HepG2 (cell line): ENCODE measurements around the gene ARL11. TPM values are rescaled to one million over a fixed set of nuclear protein-coding genes. Genes with fewer than 3 reads are reported as not detected.
"Not testable (repeated sequence)": the region's sequence is repeated elsewhere in the genome, so short reads cannot be mapped to it uniquely, and the experiment has no call there.

ENCODE experiments used
- ATAC-seq: fragments of 200-7000 bp; cut with Tn5 transposase; 3 replicates; pipeline ENCODE4 v1.9.1; 2020; ENCODE audit warnings: mild to moderate bottlenecking, moderate library complexity
- BruUV-seq: library from RNA; stranded (reverse); fragments of 400-500 nt; replicated peaks from 2 replicates; lab custom pipeline; 2021; lab: Mats Ljungman, UMichigan
- CTCF ChIA-PET: fragments of 300-600 bp; formaldehyde crosslinking; extraction: SDS; loops from one replicate; lab custom pipeline; 2021; ENCODE audit warnings: low total read pairs, inconsistent platforms, low intra/inter-chr PET ratio; lab: Yijun Ruan, JAX
- POLR2A ChIA-PET: fragments of 350-600 bp; sonication (Branson Sonifier 250); formaldehyde crosslinking; loops from one replicate; lab custom pipeline; 2020; ENCODE audit warnings: antibody characterized with exemption, inconsistent platforms; lab: Yijun Ruan, JAX
- DNase-seq: peaks from one replicate; pipeline ENCODE4 v3.0.0-alpha.2; 2015; ENCODE audit warnings: low spot score
- FAIRE-seq: peaks from 3 replicates; lab custom pipeline; 2011; peaks lifted over from hg19 to GRCh38; lab: Jason Lieb, UNC
- H2AFZ ChIP-seq: one replicate; pipeline ENCODE4 v1.6.1; 2011; ENCODE audit warnings: low read length, inconsistent platforms
- H3K27ac ChIP-seq: fragments of 300-600 bp; 3 replicates; pipeline ENCODE4 v1.8.0; 2011; ENCODE audit warnings: mixed run types, mild to moderate bottlenecking, mixed read lengths, low read length, inconsistent platforms; ENCODE audit not compliant: insufficient read depth; ENCODE audit errors: extremely low read length
- H3K27me3 ChIP-seq, 2 experiments: fragments of 200-600 bp in 1 of 2; 2 replicates in 1 of 2; 3 replicates in 1 of 2; pipeline versions ENCODE4 v1.6.0 to v1.8.0; 2011; ENCODE audit warnings: low read length in 2 of 2, mild to moderate bottlenecking in 2 of 2, moderate library complexity in 2 of 2, inconsistent platforms in 1 of 2; ENCODE audit not compliant: insufficient read depth in 2 of 2, control insufficient read depth in 1 of 2
- H3K36me3 ChIP-seq, 2 experiments: fragments of 200-600 bp in 1 of 2; replicated peaks in 1 of 2; 2 replicates in 1 of 2; 3 replicates in 1 of 2; pipeline versions ENCODE4 v1.5.1 to v1.8.0; 2011; ENCODE audit warnings: low read length in 2 of 2, inconsistent platforms in 1 of 2; ENCODE audit not compliant: insufficient read depth in 2 of 2, control insufficient read depth in 1 of 2
- H3K4me1 ChIP-seq: 2 replicates; pipeline ENCODE4 v1.5.1; 2012; ENCODE audit warnings: low read length, inconsistent platforms; ENCODE audit not compliant: insufficient read depth
- H3K4me2 ChIP-seq: 2 replicates; pipeline ENCODE4 v1.6.0; 2011; ENCODE audit warnings: low read depth, low read length, inconsistent platforms
- H3K4me3 ChIP-seq, 3 experiments: fragments of 200-600 bp in 1 of 3; sonication (generic), shearing (Covaris generic) in 1 of 3; replicated peaks in 1 of 3; 2 replicates each; pipeline ENCODE4 v1.5.1; 2011 to 2016; ENCODE audit warnings: low read length in 3 of 3, inconsistent platforms in 2 of 3, low read depth in 2 of 3, mild to moderate bottlenecking in 2 of 3, control low read depth in 1 of 3, mixed read lengths in 1 of 3; ENCODE audit not compliant: insufficient read depth in 1 of 3
- H3K79me2 ChIP-seq: one replicate; pipeline ENCODE4 v1.6.1; 2011; ENCODE audit warnings: low read length, inconsistent platforms; ENCODE audit not compliant: insufficient read depth
- H3K9ac ChIP-seq: 2 replicates; pipeline ENCODE4 v1.6.0; 2011; ENCODE audit warnings: mild to moderate bottlenecking, low read depth, low read length, inconsistent platforms; ENCODE audit not compliant: insufficient read depth
- H3K9me3 ChIP-seq: 2 replicates; pipeline ENCODE4 v1.5.1; 2012; ENCODE audit warnings: mild to moderate bottlenecking, low read length
- H4K20me1 ChIP-seq: 2 replicates; pipeline ENCODE4 v1.6.0; 2011; ENCODE audit warnings: inconsistent platforms, mild to moderate bottlenecking, low read length, moderate library complexity; ENCODE audit not compliant: insufficient read depth
- GMEB2 ChIP-seq: IDR thresholded peaks from 2 replicates; pipeline ENCODE4 v1.6.1; 2016; ENCODE audit warnings: missing biosample characterization, missing genetic modification reagents, low read depth
- SIN3B ChIP-seq: fragments of 150-350 bp; IDR thresholded peaks from 2 replicates; pipeline ENCODE4 v1.6.1; 2014; ENCODE audit warnings: low read length
- SMAD1 ChIP-seq: sonication (generic); formaldehyde crosslinking; IDR thresholded peaks from 2 replicates; pipeline ENCODE4 v1.4.0; 2020; ENCODE audit warnings: missing genetic modification reagents, low read depth, mild to moderate bottlenecking, borderline replicate concordance
- TCF7 ChIP-seq: sonication (generic); IDR thresholded peaks from 2 replicates; pipeline ENCODE4 v1.6.1; 2016; ENCODE audit warnings: antibody characterized with exemption, low read depth
- ZNF235 ChIP-seq: sonication (generic); formaldehyde crosslinking; IDR thresholded peaks from 2 replicates; pipeline ENCODE4 v1.8.1; 2023; ENCODE audit warnings: mild to moderate bottlenecking, missing genetic modification reagents, borderline replicate concordance
- ZNF281 ChIP-seq: sonication (generic); formaldehyde crosslinking; IDR thresholded peaks from 2 replicates; pipeline ENCODE4 v1.4.0; 2020; ENCODE audit warnings: missing genetic modification reagents, borderline replicate concordance
- ZNF766 ChIP-seq: sonication (generic); formaldehyde crosslinking; IDR thresholded peaks from 2 replicates; pipeline ENCODE4 v1.5.0; 2020; ENCODE audit warnings: missing genetic modification reagents, borderline replicate concordance
- ZXDC ChIP-seq: sonication (generic); formaldehyde crosslinking; IDR thresholded peaks from 2 replicates; pipeline ENCODE4 v1.5.0; 2020; ENCODE audit warnings: mild to moderate bottlenecking, missing genetic modification reagents
- WGBS: methylation state at CpG from one replicate; pipeline ENCODE4 v1.1.6; 2017; ENCODE audit warnings: low lambda C conversion rate; 5-methylcytosine and 5-hydroxymethylcytosine counted together
- in situ Hi-C: cut with HindIII; loops from 2 replicates; pipeline ENCODE4 v1.10.0; 2017; ENCODE audit warnings: low pct_unique_long_range_greater_than_20kb; ENCODE audit not compliant: extremely low pct_ligation_motif_present
- intact Hi-C: fragments of 100-400 bp; cut with micrococcal nuclease; formaldehyde crosslinking; loops from one replicate; pipeline ENCODE4 v1.10.0; 2022; ENCODE audit not compliant: unreplicated experiment
- polyA plus RNA-seq, 8 experiments: library from polyadenylated mRNA; depleted of rRNA in 3 of 8; stranded (reverse) in 7 of 8; unstranded in 1 of 8; fragments of >200 nt; fragmentation: Illumina TruSeq in 4 of 8; extraction: Trizol in 4 of 8; gene quantifications; 2 replicates each; pipeline versions ENCODE4 v1.2.1 to v1.2.3, GENCODE V29; 2011 to 2016; ENCODE audit warnings: low read depth in 4 of 8, missing spikeins in 1 of 8, mixed read lengths in 1 of 8; ENCODE audit not compliant: insufficient read depth in 1 of 8
- total RNA-seq, 5 experiments: library from RNA; depleted of rRNA; stranded (reverse); fragments of >200 nt; fragmentation: Illumina TruSeq; extraction: Trizol; gene quantifications; 2 replicates each; pipeline ENCODE4 v1.2.3, GENCODE V29; 2016; ENCODE audit warnings: low read depth in 1 of 5

Gene ARL11
- total and polyA plus RNA-seq, 2 of the 13 experiments (the other 11 are each of a cell fraction or from before 2014, with no cell fraction given), result 0.04 to 0.22 TPM

- TF ChIP-seq GMEB2 (CRISPR knock-in tag) (no peak), ZNF235 (CRISPR knock-in tag) (no peak), ZNF281 (CRISPR knock-in tag) (no peak), SIN3B (no peak), SMAD1 (CRISPR knock-in tag) (no peak), ZXDC (CRISPR knock-in tag) (no peak), TCF7 (no peak), ZNF766 (no peak)
Observed at GRCh38 chr13:49610176-49610575, 18.1 kb upstream of the ARL11 start (continued).

GRCh38 chr13:49612042-49612441, 16.3 kb upstream of the ARL11 start:
- intact Hi-C loops, H3K4me3 ChIP-seq, H3K27ac ChIP-seq, H3K27me3 ChIP-seq, POLR2A ChIA-PET, H2AFZ ChIP-seq, ATAC-seq, FAIRE-seq, H3K9ac ChIP-seq, H3K36me3 ChIP-seq, BruUV-seq, H3K79me2 ChIP-seq, CTCF ChIA-PET, in situ Hi-C loops, H3K9me3 ChIP-seq, H3K4me1 ChIP-seq, H4K20me1 ChIP-seq, DNase-seq, H3K4me2 ChIP-seq: not testable (repeated sequence)
- 36% methylated on average over 3 of the region's 3 CpGs for WGBS
